IgD-negative memory B cell (primary cell): ENCODE measurements around the gene QRFPR. TPM values are rescaled to one million over a fixed set of nuclear protein-coding genes. Genes with fewer than 3 reads are reported as not detected.
"Not testable (repeated sequence)": the region's sequence is repeated elsewhere in the genome, so short reads cannot be mapped to it uniquely, and the experiment has no call there.

ENCODE experiments used
- H3K27ac Mint-ChIP-seq, 3 donors: one replicate each; pipeline ENCODE4 v1.8.0; 2020 to 2022; ENCODE audit warnings: mild to moderate bottlenecking in 3 of 3, mixed read lengths in 3 of 3, moderate library complexity in 1 of 3
- H3K27me3 Mint-ChIP-seq: one replicate; pipeline ENCODE4 v1.8.0; 2021; ENCODE audit warnings: mixed read lengths
- H3K36me3 Mint-ChIP-seq: one replicate; pipeline ENCODE4 v1.8.0; 2020; ENCODE audit warnings: mild to moderate bottlenecking, mixed read lengths
- H3K4me1 Mint-ChIP-seq, 3 donors: one replicate each; pipeline ENCODE4 v1.8.0; 2020 to 2022; ENCODE audit warnings: mixed read lengths in 3 of 3, mild to moderate bottlenecking in 1 of 3
- H3K4me3 Mint-ChIP-seq, 4 donors: one replicate each; pipeline ENCODE4 v1.8.0; 2020 to 2022; ENCODE audit warnings: mild to moderate bottlenecking in 4 of 4, mixed read lengths in 4 of 4, moderate library complexity in 3 of 4
- H3K9me3 Mint-ChIP-seq, 3 donors: one replicate each; pipeline ENCODE4 v1.8.0; 2020 to 2021; ENCODE audit warnings: mixed read lengths in 3 of 3, mild to moderate bottlenecking in 1 of 3
- polyA plus RNA-seq: library from polyadenylated mRNA; unstranded; fragments of 300-500 nt; fragmentation: Illumina TruSeq; gene quantifications from one replicate; pipeline ENCODE4 v1.2.3, GENCODE V29; 2021

The QRFPR gene
- polyA plus RNA-seq, 1 donor from 2014 or later = not detected

DNA sequence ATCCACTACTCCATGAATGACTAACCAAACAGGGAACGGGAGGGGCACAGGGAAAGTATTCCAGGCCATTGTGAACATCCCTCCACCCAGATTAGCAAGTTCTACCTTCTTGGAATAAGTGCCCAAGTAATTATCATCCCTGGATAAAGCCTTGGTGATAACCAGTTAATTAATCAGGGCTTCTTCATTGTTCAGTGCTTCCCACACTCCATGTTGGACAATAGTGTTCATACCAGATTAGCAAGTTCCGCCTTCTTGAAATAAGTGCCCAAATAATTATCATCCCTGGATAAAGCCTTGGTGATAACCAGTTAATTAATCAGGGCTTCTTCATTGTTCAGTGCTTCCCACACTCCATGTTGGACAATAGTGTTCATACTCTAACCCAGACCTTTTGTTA lies 67.4 kb downstream of the QRFPR start:
- H3K27ac Mint-ChIP-seq, H3K4me3 Mint-ChIP-seq, H3K36me3 Mint-ChIP-seq, H3K4me1 Mint-ChIP-seq, H3K27me3 Mint-ChIP-seq, H3K9me3 Mint-ChIP-seq: not testable (repeated sequence)

DNA sequence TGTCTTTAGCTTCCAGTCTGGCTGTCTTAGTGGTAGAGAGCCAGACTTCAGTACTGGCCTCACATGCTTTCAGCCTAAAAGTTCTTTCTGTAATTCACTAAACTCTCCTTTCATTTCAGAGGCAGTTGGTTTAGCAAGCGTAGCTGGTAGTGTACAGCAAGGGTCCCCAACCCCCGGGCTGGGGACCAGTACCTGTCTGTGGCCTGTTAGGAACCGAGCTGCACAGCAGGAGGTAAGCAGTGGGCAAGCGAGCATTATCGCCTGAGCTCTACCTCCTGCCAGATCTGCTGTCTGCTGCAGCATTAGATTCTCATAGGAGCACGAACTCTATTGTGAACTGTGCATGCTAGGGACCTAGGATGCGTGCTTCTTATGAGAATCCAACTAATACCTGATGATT lies 72.0 kb downstream of the QRFPR start:
- H3K27me3 Mint-ChIP-seq = no peaks in the 10 kb centered on the region
- H3K9me3 Mint-ChIP-seq = peaks cover 0 to 2% (median 0%) of the 10 kb centered on the region in 3 donors
- no peak overlapping the region for H3K4me3 Mint-ChIP-seq
- H3K4me1 Mint-ChIP-seq = peaks cover 0 to 1% (median 0%) of the 10 kb centered on the region in 3 donors
- no peaks in the 10 kb centered on the region for H3K36me3 Mint-ChIP-seq
- no peak overlapping the region for H3K27ac Mint-ChIP-seq

DNA sequence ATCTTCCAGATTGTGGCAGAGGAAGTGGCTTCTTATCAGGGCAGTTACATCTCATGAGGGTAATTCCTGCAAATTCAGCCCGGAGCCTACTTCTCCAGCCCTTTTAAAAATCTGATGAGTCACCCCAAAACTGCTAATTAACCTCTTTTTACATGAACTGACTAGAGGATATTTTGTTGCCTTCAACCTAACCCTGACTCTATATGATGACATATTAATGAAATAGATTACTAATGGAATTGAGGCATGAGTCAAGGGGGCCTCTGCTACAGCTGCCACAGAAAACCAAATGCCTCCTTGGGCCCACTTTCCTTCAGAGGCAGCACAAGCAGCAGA lies 72.5 kb downstream of the QRFPR start:
- Mint-ChIP-seq H3K36me3 (no peaks in the 10 kb centered on the region), H3K4me1 (peaks cover 0 to 1% (median 0%) of the 10 kb centered on the region in 3 donors), H3K27me3 (no peaks in the 10 kb centered on the region), H3K27ac (no peak overlapping the region), H3K9me3 (no peaks in the 10 kb centered on the region), H3K4me3 (no peak overlapping the region)

DNA sequence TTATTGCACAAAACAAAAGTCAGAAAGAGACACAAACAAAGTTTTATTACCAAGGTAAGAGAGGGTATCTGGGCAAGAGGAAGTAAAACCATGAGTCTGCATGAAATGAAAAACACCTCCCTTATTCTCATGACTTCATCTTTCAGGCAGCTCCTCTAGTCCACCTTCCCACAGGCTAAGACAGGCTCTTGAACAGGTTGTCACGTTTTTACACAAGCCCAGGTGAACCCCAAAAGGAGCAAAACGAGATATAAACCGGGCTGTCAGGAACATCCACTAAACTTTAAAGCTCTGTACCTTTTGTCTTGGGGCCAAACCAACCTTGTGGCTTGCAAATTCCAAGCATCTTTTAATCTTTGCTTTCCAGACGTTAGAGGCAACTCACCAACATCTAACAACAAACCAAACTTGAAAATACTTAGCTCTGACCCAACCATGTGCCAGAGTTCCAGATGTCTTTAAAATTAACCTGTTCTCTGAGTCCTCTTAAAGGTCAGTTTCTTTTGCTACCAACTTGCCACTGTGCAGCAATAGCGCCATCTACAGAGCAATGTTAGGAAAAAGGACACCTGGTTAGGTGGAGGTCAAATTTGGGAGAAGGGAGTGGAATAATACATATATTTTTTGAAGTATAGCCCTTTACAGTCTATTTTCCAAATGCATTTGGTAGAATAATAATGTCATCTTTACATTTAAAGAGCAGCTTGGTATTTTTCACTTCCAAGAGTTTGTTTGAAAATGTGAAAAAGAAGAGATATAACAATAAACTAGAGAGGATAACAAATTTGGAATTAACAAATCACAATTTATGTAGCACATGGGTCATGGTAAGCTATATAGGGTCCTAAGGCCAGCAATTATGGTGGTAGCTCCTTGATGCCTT lies 73.1 kb downstream of the QRFPR start:
- H3K27me3 Mint-ChIP-seq = no peaks in the 10 kb centered on the region
- no peaks in the 10 kb centered on the region for H3K9me3 Mint-ChIP-seq
- H3K4me3 Mint-ChIP-seq = no peak overlapping the region
- no peaks in the 10 kb centered on the region for H3K36me3 Mint-ChIP-seq
- peaks cover 0 to 1% (median under 1%) of the 10 kb centered on the region in 3 donors for H3K4me1 Mint-ChIP-seq
- H3K27ac Mint-ChIP-seq = no peak overlapping the region

DNA sequence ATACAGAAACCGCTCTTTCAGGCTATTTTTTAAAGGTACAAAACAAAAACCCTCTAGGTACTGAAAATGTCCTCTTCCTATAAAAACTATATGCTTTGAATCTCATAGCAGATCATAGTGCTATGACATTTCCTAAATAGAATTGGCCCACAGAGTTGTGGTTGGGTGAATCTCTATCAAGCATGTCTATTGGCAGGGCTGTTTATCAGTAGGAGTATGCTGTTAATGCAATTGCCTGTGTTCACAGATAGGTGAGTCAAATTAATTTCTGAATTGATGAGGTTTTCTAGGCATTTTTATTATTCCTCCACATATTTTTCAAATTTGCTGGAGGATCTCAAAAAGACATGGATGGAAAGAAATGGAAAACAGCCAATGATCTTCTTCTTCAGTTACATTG lies 73.9 kb downstream of the QRFPR start:
- peak overlapping the region in 1 of 4 donors; percentile 1 for H3K4me3 Mint-ChIP-seq
- no peaks in the 10 kb centered on the region for H3K27me3 Mint-ChIP-seq
- H3K36me3 Mint-ChIP-seq = no peaks in the 10 kb centered on the region
- H3K4me1 Mint-ChIP-seq = peaks cover 0 to 2% (median 1%) of the 10 kb centered on the region in 3 donors
- no peaks in the 10 kb centered on the region for H3K9me3 Mint-ChIP-seq
- no peak overlapping the region for H3K27ac Mint-ChIP-seq

DNA sequence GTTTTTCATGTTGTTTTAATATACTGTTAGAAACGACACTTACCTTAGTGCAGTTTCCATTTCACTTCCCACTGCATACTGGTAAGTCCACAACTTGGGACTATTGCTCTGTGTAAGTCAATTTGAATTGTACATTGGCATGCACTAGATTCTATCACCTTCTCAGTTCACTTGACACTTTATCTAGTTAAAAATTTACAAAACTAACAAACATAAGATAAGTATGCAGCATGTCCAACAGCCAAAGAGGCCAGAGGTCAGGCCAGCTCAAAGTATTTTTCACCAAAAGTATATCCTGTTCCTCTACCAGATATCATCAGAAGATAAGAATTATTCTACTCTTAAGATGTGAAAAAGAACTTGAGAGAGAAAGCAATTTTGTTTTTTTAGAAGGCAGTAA lies 75.9 kb downstream of the QRFPR start:
- H3K36me3 Mint-ChIP-seq = no peaks in the 10 kb centered on the region
- peaks cover 0 to 2% (median 1%) of the 10 kb centered on the region in 3 donors for H3K4me1 Mint-ChIP-seq
- H3K4me3 Mint-ChIP-seq = no peak overlapping the region
- no peak overlapping the region for H3K27ac Mint-ChIP-seq
- H3K9me3 Mint-ChIP-seq = no peaks in the 10 kb centered on the region
- H3K27me3 Mint-ChIP-seq = no peaks in the 10 kb centered on the region

DNA sequence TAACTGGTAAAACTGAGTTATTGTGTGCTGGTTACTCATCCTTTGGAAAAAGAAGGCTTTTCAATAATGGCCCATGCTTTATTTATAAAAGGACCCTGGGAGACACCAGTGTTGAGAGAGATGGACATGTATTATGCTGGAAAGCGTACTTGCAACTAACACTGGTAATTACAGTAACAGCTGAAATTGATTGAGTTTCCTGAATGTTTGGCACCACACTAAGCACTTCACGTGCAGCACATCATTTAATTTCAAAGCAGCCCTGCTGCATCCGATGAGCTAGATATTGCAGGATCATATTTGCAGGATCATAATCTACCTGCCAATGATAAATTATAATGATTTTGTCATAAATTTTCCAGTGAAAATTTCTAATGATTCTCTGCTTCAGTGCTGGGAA lies 81.5 kb downstream of the QRFPR start:
- Mint-ChIP-seq H3K27ac (no peak overlapping the region), H3K4me3 (no peak overlapping the region), H3K27me3 (no peaks in the 10 kb centered on the region), H3K36me3 (no peaks in the 10 kb centered on the region), H3K4me1 (peaks cover 0 to 2% (median 0%) of the 10 kb centered on the region in 3 donors), H3K9me3 (no peaks in the 10 kb centered on the region)

DNA sequence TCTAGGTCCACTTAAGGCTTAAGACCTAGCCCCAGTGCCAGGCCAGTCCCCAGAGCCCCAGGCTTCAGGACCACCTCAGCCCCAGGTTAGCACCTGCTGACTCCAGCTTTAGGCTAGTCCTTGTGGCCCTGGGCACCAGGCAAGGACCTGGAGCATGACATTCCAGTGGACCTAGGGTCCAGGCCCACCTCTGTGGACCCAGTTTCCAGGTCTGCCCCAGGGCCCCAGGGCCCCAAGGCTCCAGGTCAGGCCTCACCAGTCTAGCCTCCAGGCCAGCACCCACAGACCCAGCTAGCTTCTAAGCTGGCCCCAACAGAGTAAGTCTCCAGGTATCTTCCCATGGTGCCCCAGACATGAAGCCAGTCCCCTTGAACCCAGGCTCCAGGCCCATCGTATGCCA lies 97.5 kb downstream of the QRFPR start:
- Mint-ChIP-seq H3K27me3 (peaks cover 5% of the 10 kb centered on the region), H3K27ac (no peak overlapping the region), H3K4me1 (no peaks in the 10 kb centered on the region), H3K36me3 (no peaks in the 10 kb centered on the region), H3K9me3 (peaks cover 0 to 6% (median 1%) of the 10 kb centered on the region in 3 donors), H3K4me3 (no peak overlapping the region)

DNA sequence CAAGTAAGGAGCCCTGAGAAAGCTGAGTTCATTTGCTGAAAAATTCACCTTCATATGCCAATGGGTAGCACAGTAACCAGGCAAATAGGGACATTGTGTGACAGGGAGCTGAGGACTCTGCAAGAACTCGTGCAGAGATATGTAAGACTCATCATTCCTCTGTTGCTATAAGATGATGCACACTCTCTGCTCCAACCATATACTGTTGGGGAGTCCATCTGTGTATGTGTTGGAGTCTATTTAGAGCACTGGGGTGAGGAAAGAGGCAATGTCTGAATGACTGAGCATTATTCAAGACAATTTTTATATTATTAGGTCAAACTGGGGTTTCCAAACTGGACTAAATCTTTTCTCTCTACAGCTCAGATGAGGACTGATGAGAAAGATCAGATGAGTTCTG lies 100.4 kb downstream of the QRFPR start:
- Mint-ChIP-seq H3K9me3 (peaks cover 0 to 2% (median 1%) of the 10 kb centered on the region in 3 donors), H3K36me3 (no peaks in the 10 kb centered on the region), H3K4me1 (no peaks in the 10 kb centered on the region), H3K4me3 (no peak overlapping the region), H3K27ac (no peak overlapping the region), H3K27me3 (peaks cover 4% of the 10 kb centered on the region)

DNA sequence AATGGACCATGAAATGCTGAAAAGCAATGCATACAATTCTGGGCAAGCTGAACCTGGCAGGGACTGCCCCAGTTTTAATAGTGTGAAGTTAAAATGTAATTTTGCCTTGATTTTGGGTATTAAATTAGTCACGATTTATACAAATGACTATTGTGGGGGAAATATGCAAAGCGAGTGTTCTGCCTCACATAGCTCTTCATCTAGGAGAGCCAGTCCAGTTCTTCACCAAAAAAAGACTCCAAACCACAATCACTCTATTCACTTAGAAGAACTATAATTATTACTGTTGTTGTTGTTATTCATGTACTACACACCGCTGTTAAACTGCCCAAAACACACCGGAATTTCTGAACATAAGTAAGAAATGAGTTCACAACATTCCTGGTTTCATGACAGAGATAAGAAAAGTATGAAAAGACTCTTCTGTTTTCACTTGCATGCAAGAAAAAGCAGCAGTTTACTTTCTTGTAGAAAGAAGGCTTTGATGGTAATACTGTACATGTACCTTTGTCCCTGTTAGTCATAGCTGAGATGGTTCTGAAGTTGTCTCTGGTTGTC lies 101.9 kb downstream of the QRFPR start:
- peaks cover 4% of the 10 kb centered on the region for H3K27me3 Mint-ChIP-seq
- H3K4me1 Mint-ChIP-seq = no peaks in the 10 kb centered on the region
- H3K9me3 Mint-ChIP-seq = no peaks in the 10 kb centered on the region
- H3K27ac Mint-ChIP-seq = no peak overlapping the region
- H3K4me3 Mint-ChIP-seq = peak overlapping the region in 1 of 4 donors; percentile 24
- no peaks in the 10 kb centered on the region for H3K36me3 Mint-ChIP-seq

Other genes starting within 250 kb of the QRFPR start
- gene TNIP3, start 216.7 kb downstream of the QRFPR start, polyA plus RNA-seq = not detected